22Rv1 (cell line): ENCODE results near the gene SOX5.
A peak's percentile ranks its signal among the peaks of the same experiment; 100 is the strongest.

ENCODE experiments used
- H3K27ac ChIP-seq: fragments of 450-650 bp; 2 replicates; pipeline ENCODE4 v1.5.1; 2017
- CTCF ChIP-seq: fragments of 450-650 bp; IDR thresholded peaks from 2 replicates; pipeline ENCODE4 v1.5.1; 2017; ENCODE audit warnings: mild to moderate bottlenecking
- ZFX ChIP-seq: fragments of 450-650 bp; IDR thresholded peaks from 2 replicates; pipeline ENCODE4 v1.6.1; 2017; ENCODE audit warnings: antibody characterized with exemption, borderline replicate concordance

Gene SOX5

GRCh38 chr12:23674064-23674463 is 275.4 kb downstream of the SOX5 start:
- H3K27ac ChIP-seq: no peak overlapping the region
- TF ChIP-seq CTCF: no peak
- TF ChIP-seq ZFX: no peak

GRCh38 chr12:23671881-23672280 is 277.6 kb downstream of the SOX5 start:
- TF ChIP-seq CTCF: no peak
- no peak overlapping the region for H3K27ac ChIP-seq

GRCh38 chr12:23670684-23671083 is 278.8 kb downstream of the SOX5 start:
- no peak for TF ChIP-seq ZFX
- no peak overlapping the region for H3K27ac ChIP-seq

GRCh38 chr12:23669691-23670090 is 279.8 kb downstream of the SOX5 start:
- no peak overlapping the region for H3K27ac ChIP-seq
- TF ChIP-seq ZFX: no peak
- no peak for TF ChIP-seq CTCF

- H3K27ac ChIP-seq: no peak overlapping the region
- no peak for TF ChIP-seq CTCF
- TF ChIP-seq ZFX: no peak
Measured at GRCh38 chr12:23666866-23667265, 282.6 kb downstream of the SOX5 start.

- no peak for TF ChIP-seq CTCF
- TF ChIP-seq ZFX: no peak
- H3K27ac ChIP-seq: no peak overlapping the region
Measured at GRCh38 chr12:23662966-23663365, 286.5 kb downstream of the SOX5 start.

GRCh38 chr12:23659131-23659530 is 290.3 kb downstream of the SOX5 start:
- H3K27ac ChIP-seq: peak overlapping the region; percentile 49
- no peak for TF ChIP-seq CTCF
- no peak for TF ChIP-seq ZFX

- TF ChIP-seq CTCF: no peak
- TF ChIP-seq ZFX: no peak
- H3K27ac ChIP-seq: no peak overlapping the region
Measured at GRCh38 chr12:23657598-23657997, 291.9 kb downstream of the SOX5 start.
